HG03558 (cell line): Measurements from ENCODE around the gene LSM14B.
A peak's percentile ranks its signal among the peaks of the same experiment; 100 is the strongest.
"Not testable (repeated sequence)": the region's sequence is repeated elsewhere in the genome, so short reads cannot be mapped to it uniquely, and the experiment has no call there.

Experiments used
- ATAC-seq: cut with Tn5 transposase; IDR thresholded peaks from one replicate; pipeline ENCODE4 v1.9.1; 2021; ENCODE audit warnings: moderate number of reproducible peaks; ENCODE audit not compliant: unreplicated experiment; ENCODE audit errors: extremely low read depth

The LSM14B gene

GRCh38 chr20:62143081-62143956, 21.0 kb downstream of the LSM14B start, which contains the start of the genes PSMA7 and SS18L1:
PSMA7 (minus strand) TSS chr20:62143394; CDS start chr20:62143303, 91 bp downstream.
SS18L1 (plus strand) TSS chr20:62143769; CDS start chr20:62143821, 52 bp downstream.
- peak; percentile 56 for ATAC-seq

GRCh38 chr20:62143957-62144825, 21.9 kb downstream of the LSM14B start:
- no peak for ATAC-seq

- no peak for ATAC-seq
Observed at GRCh38 chr20:62145688-62146018, 23.4 kb downstream of the LSM14B start.

GRCh38 chr20:62146019-62146755, 23.9 kb downstream of the LSM14B start:
- no peak for ATAC-seq

- ATAC-seq = no peak
Observed at GRCh38 chr20:62147125-62147524, 24.9 kb downstream of the LSM14B start.

GRCh38 chr20:62147528-62147927, 25.3 kb downstream of the LSM14B start:
- ATAC-seq = no peak

- ATAC-seq = not testable (repeated sequence)
Observed at GRCh38 chr20:62148383-62148782, 26.1 kb downstream of the LSM14B start.

GRCh38 chr20:62148908-62149314, 26.6 kb downstream of the LSM14B start:
- ATAC-seq = no peak

GRCh38 chr20:62149532-62150309, 27.4 kb downstream of the LSM14B start:
- no peak for ATAC-seq

GRCh38 chr20:62150310-62150575, 28.0 kb downstream of the LSM14B start:
- no peak for ATAC-seq

GRCh38 chr20:62151225-62151624, 28.9 kb downstream of the LSM14B start:
- ATAC-seq = no peak

GRCh38 chr20:62151835-62152364, 29.6 kb downstream of the LSM14B start:
- no peak for ATAC-seq

- no peak for ATAC-seq
Observed at GRCh38 chr20:62155428-62156253, 33.4 kb downstream of the LSM14B start.

- ATAC-seq = no peak
Observed at GRCh38 chr20:62156254-62156556, 33.9 kb downstream of the LSM14B start.

- ATAC-seq = no peak
Observed at GRCh38 chr20:62156592-62157386, 34.5 kb downstream of the LSM14B start.

GRCh38 chr20:62157387-62158087, 35.3 kb downstream of the LSM14B start:
- no peak for ATAC-seq

GRCh38 chr20:62158088-62158400, 35.8 kb downstream of the LSM14B start:
- no peak for ATAC-seq

GRCh38 chr20:62158541-62158940, 36.3 kb downstream of the LSM14B start:
- ATAC-seq = no peak
